WERI-Rb-1 (cell line): ENCODE measurements around the gene TMC7.

Experiments used
- DNase-seq: peaks from one replicate; pipeline ENCODE4 v3.0.0-alpha.2; 2020
- H3K27ac ChIP-seq: fragments of 250-450 bp; sonication (Bioruptor Pico); 2 replicates; pipeline ENCODE4 v1.5.1; 2020; ENCODE audit warnings: mild to moderate bottlenecking, moderate library complexity
- H3K27me3 ChIP-seq: fragments of 250-450 bp; sonication (Bioruptor Pico); 2 replicates; pipeline ENCODE4 v1.5.1; 2021; ENCODE audit warnings: mild to moderate bottlenecking, low read depth, moderate library complexity; ENCODE audit not compliant: insufficient read depth, severe bottlenecking
- H3K36me3 ChIP-seq: fragments of 250-450 bp; sonication (Bioruptor Pico); 2 replicates; pipeline ENCODE4 v1.5.1; 2020; ENCODE audit warnings: mild to moderate bottlenecking, moderate library complexity
- H3K4me3 ChIP-seq: 2 replicates; pipeline ENCODE4 v1.5.1; 2011; ENCODE audit warnings: low read depth, mild to moderate bottlenecking, control low read depth, low read length
- H3K9me3 ChIP-seq: fragments of 250-450 bp; sonication (Bioruptor Pico); 2 replicates; pipeline ENCODE4 v1.5.1; 2021; ENCODE audit warnings: mild to moderate bottlenecking, moderate library complexity; ENCODE audit not compliant: severe bottlenecking
- CTCF ChIP-seq: IDR thresholded peaks from 2 replicates; pipeline ENCODE4 v1.5.1; 2011; ENCODE audit warnings: low read depth, mild to moderate bottlenecking, control low read depth, inconsistent platforms, low read length

Gene TMC7

GRCh38 chr16:19104607-19105006 is 120.9 kb downstream of the TMC7 start:
- no peak for TF ChIP-seq CTCF
- no peaks in the 10 kb centered on the region for H3K9me3 ChIP-seq
- H3K36me3 ChIP-seq, result no peaks in the 10 kb centered on the region
- H3K4me3 ChIP-seq, result no peak overlapping the region
- no peaks in the 10 kb centered on the region for H3K27me3 ChIP-seq
- DNase-seq, result no peak
- H3K27ac ChIP-seq, result no peak overlapping the region

- no peak for DNase-seq
- H3K27ac ChIP-seq, result no peak overlapping the region
- no peak overlapping the region for H3K4me3 ChIP-seq
- H3K9me3 ChIP-seq, result no peaks in the 10 kb centered on the region
- H3K36me3 ChIP-seq, result no peaks in the 10 kb centered on the region
- no peak for TF ChIP-seq CTCF
- H3K27me3 ChIP-seq, result no peaks in the 10 kb centered on the region
Measured at GRCh38 chr16:19105131-19105530, 121.4 kb downstream of the TMC7 start.

- no peak for TF ChIP-seq CTCF
- no peak overlapping the region for H3K27ac ChIP-seq
- DNase-seq, result no peak
- no peaks in the 10 kb centered on the region for H3K36me3 ChIP-seq
- no peaks in the 10 kb centered on the region for H3K9me3 ChIP-seq
- H3K27me3 ChIP-seq, result no peaks in the 10 kb centered on the region
- no peak overlapping the region for H3K4me3 ChIP-seq
Measured at GRCh38 chr16:19105891-19106624, 122.3 kb downstream of the TMC7 start.

- H3K4me3 ChIP-seq, result no peak overlapping the region
- no peak overlapping the region for H3K27ac ChIP-seq
- no peaks in the 10 kb centered on the region for H3K36me3 ChIP-seq
- no peak for DNase-seq
- TF ChIP-seq CTCF, result no peak
- no peaks in the 10 kb centered on the region for H3K27me3 ChIP-seq
- no peaks in the 10 kb centered on the region for H3K9me3 ChIP-seq
Measured at GRCh38 chr16:19106625-19107020, 122.9 kb downstream of the TMC7 start.

GRCh38 chr16:19108409-19109287 is 124.9 kb downstream of the TMC7 start:
- no peaks in the 10 kb centered on the region for H3K36me3 ChIP-seq
- H3K9me3 ChIP-seq, result no peaks in the 10 kb centered on the region
- no peak overlapping the region for H3K27ac ChIP-seq
- no peak for TF ChIP-seq CTCF
- H3K4me3 ChIP-seq, result no peak overlapping the region
- no peaks in the 10 kb centered on the region for H3K27me3 ChIP-seq
- no peak for DNase-seq
